Upper lobe of left lung (tissue), 6 donors: ENCODE measurements around the gene OAT. TPM values are rescaled to one million over a fixed set of nuclear protein-coding genes. Genes with fewer than 3 reads are reported as not detected.

Experiments
- ATAC-seq, 2 donors: fragments of 200-7000 bp; cut with Tn5 transposase; one replicate each; pipeline ENCODE4 v1.9.1; 2022; ENCODE audit warnings: mild to moderate bottlenecking in 2 of 2, moderate library complexity in 2 of 2; ENCODE audit not compliant: low FRiP score in 2 of 2
- DNase-seq, 2 donors: peaks; one replicate each; pipeline ENCODE4 v3.0.0-alpha.2; 2019 to 2020
- H3K27ac ChIP-seq, 4 donors: fragments of 200-600 bp; sonication (generic); one replicate each; pipeline ENCODE4 v1.5.1; 2016 to 2019
- H3K27me3 ChIP-seq, 4 donors: fragments of 200-600 bp; sonication (generic); one replicate each; pipeline ENCODE4 v1.5.1; 2017 to 2019
- H3K36me3 ChIP-seq, 4 donors: fragments of 200-600 bp; sonication (generic); one replicate each; pipeline ENCODE4 v1.5.1; 2016 to 2019
- H3K4me1 ChIP-seq, 4 donors: fragments of 200-600 bp; sonication (generic); one replicate each; pipeline ENCODE4 v1.5.1; 2018 to 2019
- H3K4me3 ChIP-seq, 4 donors: fragments of 200-600 bp; sonication (generic); one replicate each; pipeline ENCODE4 v1.5.1; 2017 to 2019; ENCODE audit warnings: mild to moderate bottlenecking in 2 of 4, moderate library complexity in 1 of 4
- H3K9me3 ChIP-seq, 4 donors: fragments of 200-600 bp; sonication (generic); one replicate each; pipeline ENCODE4 v1.5.1; 2018 to 2019
- CTCF ChIP-seq, 6 experiments: fragments of 450-650 bp in 4 of 6; fragments of 200-600 bp in 2 of 6; sonication (generic) in 2 of 6; IDR thresholded peaks; one replicate each; pipeline ENCODE4 v1.5.1; 2016 to 2019; ENCODE audit warnings: antibody characterized with exemption in 6 of 6
- EP300 ChIP-seq, 4 donors: sonication (generic); formaldehyde crosslinking; IDR thresholded peaks; one replicate each; pipeline ENCODE4 v1.5.1; 2017; ENCODE audit warnings: antibody characterized with exemption in 4 of 4, control low read depth in 2 of 4
- POLR2A ChIP-seq, 4 donors: fragments of 450-650 bp; IDR thresholded peaks; one replicate each; pipeline ENCODE4 v1.5.1; 2016 to 2017; ENCODE audit warnings: antibody characterized with exemption in 4 of 4, mild to moderate bottlenecking in 2 of 4
- POLR2AphosphoS5 ChIP-seq, 2 donors: sonication (generic); formaldehyde crosslinking; IDR thresholded peaks; one replicate each; pipeline ENCODE4 v1.5.1; 2017; ENCODE audit warnings: antibody characterized with exemption in 2 of 2
- whole genome bisulfite sequencing, 2 donors: methylation state at CpG; one replicate each; pipeline ENCODE4 v1.1.5; 2017 to 2018; 5-methylcytosine and 5-hydroxymethylcytosine counted together
- total RNA-seq, 6 donors: library from RNA; depleted of rRNA in 4 of 6; stranded (reverse); fragments of >200 nt in 4 of 6; gene quantifications; one replicate each; pipeline versions ENCODE4 v1.1.0 to v1.2.1, GENCODE V29; 2016 to 2021
- donor health status: DM: no; HTN: no; CAD: no; lungs with moderate emphysema.
- donor health status: DM: no; HTN: yes; CAD: no; lungs with severe emphysema.

OAT gene
- total RNA-seq, 6 donors from 2014 or later, result 21.0 to 82.7 (median 48.0) TPM

DNA sequence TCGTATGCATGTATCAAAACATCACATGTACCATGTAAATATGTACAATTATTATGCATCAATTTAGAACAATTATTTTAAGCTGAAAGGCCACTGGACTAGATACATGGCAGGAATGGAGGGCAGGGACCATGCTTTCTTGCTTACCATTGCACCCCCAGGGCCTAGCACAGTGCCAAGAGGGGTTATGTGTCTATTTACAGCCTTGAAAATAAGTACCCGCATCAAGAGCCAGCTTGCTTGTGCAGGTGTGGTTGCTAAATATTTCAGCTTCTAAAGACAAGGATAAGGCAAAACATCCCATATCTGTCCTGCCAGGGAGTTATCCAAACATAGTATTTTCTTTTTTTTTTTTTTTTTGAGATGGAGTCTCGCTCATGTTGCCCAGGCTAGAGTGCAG, 14.7 kb upstream of the OAT start:
- no peaks in the 10 kb centered on the region for H3K36me3 ChIP-seq
- ATAC-seq (no peak), DNase-seq (no peak)
- WGBS, 2 donors, result 88 to 90% methylated on average over 3 of the region's 3 CpGs
- H3K27me3 ChIP-seq, result no peaks in the 10 kb centered on the region
- H3K4me1 ChIP-seq, result no peaks in the 10 kb centered on the region
- TF ChIP-seq EP300 (IDR thresholded peaks at IDR 0.05) (no peak), POLR2AphosphoS5 (IDR thresholded peaks at IDR 0.05) (no peak), POLR2A (IDR thresholded peaks at IDR 0.05) (no peak), CTCF (IDR thresholded peaks at IDR 0.05) (no peak)
- no peak overlapping the region for H3K4me3 ChIP-seq
- H3K27ac ChIP-seq, result no peak overlapping the region
- no peaks in the 10 kb centered on the region for H3K9me3 ChIP-seq

DNA sequence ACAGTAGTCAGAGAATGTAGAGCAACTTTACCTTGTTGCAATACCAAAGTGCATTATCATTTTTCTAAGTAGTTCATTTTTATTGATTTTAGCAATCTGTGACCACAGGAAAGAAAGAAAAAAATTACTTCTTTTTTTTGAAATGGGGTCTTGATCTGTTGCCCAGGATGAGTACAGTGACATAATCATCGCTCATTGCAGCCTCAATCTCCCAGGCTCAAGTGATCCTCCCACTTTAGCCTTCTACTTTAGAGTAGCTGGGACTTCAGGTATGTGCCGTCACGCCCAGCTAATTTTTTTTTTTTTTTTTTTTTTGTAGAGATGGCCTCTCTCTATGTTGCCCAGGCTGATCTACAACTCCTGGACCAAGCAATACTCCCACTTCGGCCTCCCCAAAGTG, 11.4 kb upstream of the OAT start:
- DNase-seq (no peak), ATAC-seq (no peak)
- no peaks in the 10 kb centered on the region for H3K9me3 ChIP-seq
- no peaks in the 10 kb centered on the region for H3K4me1 ChIP-seq
- TF ChIP-seq POLR2AphosphoS5 (IDR thresholded peaks at IDR 0.05) (no peak), CTCF (IDR thresholded peaks at IDR 0.05) (no peak), POLR2A (IDR thresholded peaks at IDR 0.05) (no peak), EP300 (IDR thresholded peaks at IDR 0.05) (no peak)
- H3K27me3 ChIP-seq, result no peaks in the 10 kb centered on the region
- 82 to 93% methylated on average over 4 of the region's 4 CpGs for WGBS, 2 donors
- no peak overlapping the region for H3K4me3 ChIP-seq
- H3K36me3 ChIP-seq, result no peaks in the 10 kb centered on the region
- H3K27ac ChIP-seq, result no peak overlapping the region

- DNase-seq, result no peak
- no peak for ATAC-seq
- Histone ChIP-seq H3K27ac (no peak overlapping the region), H3K4me3 (no peak overlapping the region), H3K4me1 (no peaks in the 10 kb centered on the region), H3K9me3 (no peaks in the 10 kb centered on the region), H3K27me3 (no peaks in the 10 kb centered on the region), H3K36me3 (no peaks in the 10 kb centered on the region)
- 62 to 73% methylated on average over 5 of the region's 5 CpGs for WGBS, 2 donors
- TF ChIP-seq POLR2AphosphoS5 (IDR thresholded peaks at IDR 0.05) (no peak), POLR2A (IDR thresholded peaks at IDR 0.05) (no peak), EP300 (IDR thresholded peaks at IDR 0.05) (no peak), CTCF (IDR thresholded peaks at IDR 0.05) (no peak)
These were observed 10.9 kb upstream of the OAT start for GRCh38 chr10:124429576-124429975.

GRCh38 chr10:124428207-124428777, 9.6 kb upstream of the OAT start:
- no peaks in the 10 kb centered on the region for H3K27me3 ChIP-seq
- no peak for ATAC-seq
- no peaks in the 10 kb centered on the region for H3K4me1 ChIP-seq
- H3K9me3 ChIP-seq, result no peaks in the 10 kb centered on the region
- no peak overlapping the region for H3K27ac ChIP-seq
- WGBS, 2 donors, result 45 to 53% methylated on average over 3 of the region's 3 CpGs
- no peaks in the 10 kb centered on the region for H3K36me3 ChIP-seq
- TF ChIP-seq POLR2AphosphoS5 (IDR thresholded peaks at IDR 0.05) (no peak), EP300 (IDR thresholded peaks at IDR 0.05) (no peak), POLR2A (IDR thresholded peaks at IDR 0.05) (no peak), CTCF (IDR thresholded peaks at IDR 0.05) (no peak)
- no peak overlapping the region for H3K4me3 ChIP-seq
- DNase-seq, result no peak

- H3K36me3 ChIP-seq, result no peaks in the 10 kb centered on the region
- H3K27me3 ChIP-seq, result no peaks in the 10 kb centered on the region
- no peaks in the 10 kb centered on the region for H3K9me3 ChIP-seq
- no peaks in the 10 kb centered on the region for H3K4me1 ChIP-seq
- WGBS, 2 donors, result 64 to 72% methylated on average over 4 of the region's 4 CpGs
- H3K27ac ChIP-seq, result no peak overlapping the region
- TF ChIP-seq POLR2AphosphoS5 (IDR thresholded peaks at IDR 0.05), result no peak
- no peak for TF ChIP-seq EP300 (IDR thresholded peaks at IDR 0.05)
- no peak for TF ChIP-seq POLR2A (IDR thresholded peaks at IDR 0.05)
- no peak for TF ChIP-seq CTCF (IDR thresholded peaks at IDR 0.05)
- no peak overlapping the region for H3K4me3 ChIP-seq
- ATAC-seq (no peak), DNase-seq (no peak)
These were observed 6.7 kb upstream of the OAT start for GRCh38 chr10:124425227-124425962.
